ENCODE data around the gene MAN1A2. TPM values are rescaled to one million over a fixed set of nuclear protein-coding genes. Genes with fewer than 3 reads are reported as not detected.

Gene MAN1A2
- total RNA-seq, 1 experiment from 2014 or later = 28.7 TPM

DNA sequence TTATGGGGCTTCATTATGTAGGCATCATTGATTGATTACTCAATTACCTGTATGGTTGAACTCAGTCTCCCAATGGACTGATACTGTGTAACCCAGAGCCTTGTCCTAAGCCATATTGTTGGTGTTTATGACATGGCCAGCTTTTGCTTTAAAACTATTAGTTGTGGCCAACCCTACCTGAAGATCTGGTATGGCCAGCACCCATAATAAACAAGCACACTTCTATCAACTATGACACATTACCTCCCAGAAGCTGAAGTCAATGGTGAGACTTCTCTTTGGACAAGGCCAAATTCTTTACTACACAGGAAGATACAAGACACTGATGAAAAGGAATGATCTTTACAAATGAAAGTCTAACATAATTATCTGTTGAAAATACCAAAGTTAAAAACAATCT lies 28.8 kb downstream of the MAN1A2 start:
- no peaks in the 10 kb centered on the region for H3K27me3 ChIP-seq (ENCODE audit: control insufficient read depth, insufficient read depth, low read length)
- H3K4me3 ChIP-seq (ENCODE audit: low read depth in 2 of 2, low read length in 2 of 2) = no peak overlapping the region
- BruUV-seq (replicated peaks) = no TSS peak
- H3K9me3 ChIP-seq (ENCODE audit: control insufficient read depth, insufficient read depth, low read depth, low read length) = no peaks in the 10 kb centered on the region
- ChIA-PET CTCF (no interaction called here), POLR2A (no interaction called here)
- DNase-seq (ENCODE audit: low read depth, low spot score) (no peak), ATAC-seq (no peak)
- TF ChIP-seq POLR2AphosphoS5 (IDR thresholded peaks at IDR 0.05; ENCODE audit: low read depth, low read length) (no peak), TCF7L2 (IDR thresholded peaks at IDR 0.05; ENCODE audit: low read depth, low read length) (no peak), SIN3A (IDR thresholded peaks at IDR 0.05; ENCODE audit: borderline replicate concordance, insufficient read depth, low read depth, low read length) (no peak)
- TF ChIP-seq, protein P1, sequence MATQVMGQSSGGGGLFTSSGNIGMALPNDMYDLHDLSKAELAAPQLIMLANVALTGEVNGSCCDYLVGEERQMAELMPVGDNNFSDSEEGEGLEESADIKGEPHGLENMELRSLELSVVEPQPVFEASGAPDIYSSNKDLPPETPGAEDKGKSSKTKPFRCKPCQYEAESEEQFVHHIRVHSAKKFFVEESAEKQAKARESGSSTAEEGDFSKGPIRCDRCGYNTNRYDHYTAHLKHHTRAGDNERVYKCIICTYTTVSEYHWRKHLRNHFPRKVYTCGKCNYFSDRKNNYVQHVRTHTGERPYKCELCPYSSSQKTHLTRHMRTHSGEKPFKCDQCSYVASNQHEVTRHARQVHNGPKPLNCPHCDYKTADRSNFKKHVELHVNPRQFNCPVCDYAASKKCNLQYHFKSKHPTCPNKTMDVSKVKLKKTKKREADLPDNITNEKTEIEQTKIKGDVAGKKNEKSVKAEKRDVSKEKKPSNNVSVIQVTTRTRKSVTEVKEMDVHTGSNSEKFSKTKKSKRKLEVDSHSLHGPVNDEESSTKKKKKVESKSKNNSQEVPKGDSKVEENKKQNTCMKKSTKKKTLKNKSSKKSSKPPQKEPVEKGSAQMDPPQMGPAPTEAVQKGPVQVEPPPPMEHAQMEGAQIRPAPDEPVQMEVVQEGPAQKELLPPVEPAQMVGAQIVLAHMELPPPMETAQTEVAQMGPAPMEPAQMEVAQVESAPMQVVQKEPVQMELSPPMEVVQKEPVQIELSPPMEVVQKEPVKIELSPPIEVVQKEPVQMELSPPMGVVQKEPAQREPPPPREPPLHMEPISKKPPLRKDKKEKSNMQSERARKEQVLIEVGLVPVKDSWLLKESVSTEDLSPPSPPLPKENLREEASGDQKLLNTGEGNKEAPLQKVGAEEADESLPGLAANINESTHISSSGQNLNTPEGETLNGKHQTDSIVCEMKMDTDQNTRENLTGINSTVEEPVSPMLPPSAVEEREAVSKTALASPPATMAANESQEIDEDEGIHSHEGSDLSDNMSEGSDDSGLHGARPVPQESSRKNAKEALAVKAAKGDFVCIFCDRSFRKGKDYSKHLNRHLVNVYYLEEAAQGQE (IDR thresholded peaks at IDR 0.05; ENCODE audit: insufficient read depth in 1 of 2, low read depth in 2 of 2, low read length in 1 of 2) = no peak
- TF ChIP-seq, protein P2, sequence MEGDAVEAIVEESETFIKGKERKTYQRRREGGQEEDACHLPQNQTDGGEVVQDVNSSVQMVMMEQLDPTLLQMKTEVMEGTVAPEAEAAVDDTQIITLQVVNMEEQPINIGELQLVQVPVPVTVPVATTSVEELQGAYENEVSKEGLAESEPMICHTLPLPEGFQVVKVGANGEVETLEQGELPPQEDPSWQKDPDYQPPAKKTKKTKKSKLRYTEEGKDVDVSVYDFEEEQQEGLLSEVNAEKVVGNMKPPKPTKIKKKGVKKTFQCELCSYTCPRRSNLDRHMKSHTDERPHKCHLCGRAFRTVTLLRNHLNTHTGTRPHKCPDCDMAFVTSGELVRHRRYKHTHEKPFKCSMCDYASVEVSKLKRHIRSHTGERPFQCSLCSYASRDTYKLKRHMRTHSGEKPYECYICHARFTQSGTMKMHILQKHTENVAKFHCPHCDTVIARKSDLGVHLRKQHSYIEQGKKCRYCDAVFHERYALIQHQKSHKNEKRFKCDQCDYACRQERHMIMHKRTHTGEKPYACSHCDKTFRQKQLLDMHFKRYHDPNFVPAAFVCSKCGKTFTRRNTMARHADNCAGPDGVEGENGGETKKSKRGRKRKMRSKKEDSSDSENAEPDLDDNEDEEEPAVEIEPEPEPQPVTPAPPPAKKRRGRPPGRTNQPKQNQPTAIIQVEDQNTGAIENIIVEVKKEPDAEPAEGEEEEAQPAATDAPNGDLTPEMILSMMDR (IDR thresholded peaks at IDR 0.05) = no peak
- no peaks in the 10 kb centered on the region for H3K36me3 ChIP-seq (ENCODE audit: control insufficient read depth, insufficient read depth, low read length)
- no peaks in the 10 kb centered on the region for H3K4me1 ChIP-seq (ENCODE audit: control insufficient read depth, insufficient read depth, low read length)
- in situ Hi-C loops (cut with HindIII; ENCODE audit: low pct_unique_long_range_greater_than_20kb, low sequenced_read_pairs) = no loop called here
- intact Hi-C loops (cut with micrococcal nuclease; ENCODE audit: unreplicated experiment) = no loop called here
- H3K27ac ChIP-seq (ENCODE audit: low read length) = no peak overlapping the region

DNA sequence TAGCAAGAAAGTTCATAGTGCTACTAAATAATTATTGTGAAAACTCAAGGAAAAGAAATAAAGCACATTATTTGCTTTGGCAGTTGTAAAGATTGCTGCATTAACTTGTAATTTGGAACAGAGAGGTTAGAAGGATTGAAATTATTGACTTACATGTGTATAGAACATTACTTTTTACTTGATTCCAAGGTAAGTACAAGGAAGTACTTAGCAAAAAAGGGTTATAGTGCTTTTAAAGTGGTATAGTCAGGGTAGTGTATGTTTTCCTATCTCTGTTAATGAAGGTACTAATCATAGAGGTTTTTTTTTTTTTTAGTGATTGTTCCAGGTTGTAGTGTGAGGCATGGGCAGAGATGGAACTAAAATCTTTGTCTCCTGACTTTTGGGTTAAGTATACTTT lies 29.4 kb downstream of the MAN1A2 start:
- no peaks in the 10 kb centered on the region for H3K27me3 ChIP-seq (ENCODE audit: control insufficient read depth, insufficient read depth, low read length)
- POLR2A ChIA-PET = no interaction called here
- TF ChIP-seq TCF7L2 (IDR thresholded peaks at IDR 0.05; ENCODE audit: low read depth, low read length) (no peak), SIN3A (IDR thresholded peaks at IDR 0.05; ENCODE audit: borderline replicate concordance, insufficient read depth, low read depth, low read length) (no peak), POLR2AphosphoS5 (IDR thresholded peaks at IDR 0.05; ENCODE audit: low read depth, low read length) (no peak)
- TF ChIP-seq, protein P2 (IDR thresholded peaks at IDR 0.05) = no peak
- TF ChIP-seq, protein P1 (IDR thresholded peaks at IDR 0.05; ENCODE audit: insufficient read depth in 1 of 2, low read depth in 2 of 2, low read length in 1 of 2) = no peak
- DNase-seq (ENCODE audit: low read depth, low spot score) (no peak), ATAC-seq (no peak)
- no peaks in the 10 kb centered on the region for H3K9me3 ChIP-seq (ENCODE audit: control insufficient read depth, insufficient read depth, low read depth, low read length)
- intact Hi-C loops (cut with micrococcal nuclease; ENCODE audit: unreplicated experiment) = no loop called here
- no TSS peak for BruUV-seq (replicated peaks)
- H3K4me3 ChIP-seq (ENCODE audit: low read depth in 2 of 2, low read length in 2 of 2) = no peak overlapping the region
- H3K36me3 ChIP-seq (ENCODE audit: control insufficient read depth, insufficient read depth, low read length) = no peaks in the 10 kb centered on the region
- no peaks in the 10 kb centered on the region for H3K4me1 ChIP-seq (ENCODE audit: control insufficient read depth, insufficient read depth, low read length)
- in situ Hi-C loops (cut with HindIII; ENCODE audit: low pct_unique_long_range_greater_than_20kb, low sequenced_read_pairs) = no loop called here
- H3K27ac ChIP-seq (ENCODE audit: low read length) = no peak overlapping the region
- CTCF ChIA-PET = no interaction called here

Data from Panc1 (cell line).